PC-3 (cell line): ENCODE measurements around the gene HIVEP3. TPM values are rescaled to one million over a fixed set of nuclear protein-coding genes. Genes with fewer than 3 reads are reported as not detected.

Source experiments
- ATAC-seq: fragments of 200-7000 bp; cut with Tn5 transposase; 2 replicates; pipeline ENCODE4 v1.9.1; 2020; ENCODE audit warnings: mild to moderate bottlenecking, moderate library complexity
- BruUV-seq: library from RNA; stranded (reverse); fragments of 400-500 nt; replicated peaks from 2 replicates; lab custom pipeline; 2021; lab: Mats Ljungman, UMichigan
- CTCF ChIA-PET: fragments of 300-600 bp; sonication (Branson Sonifier 250); formaldehyde crosslinking; loops from one replicate; lab custom pipeline; 2022; ENCODE audit warnings: antibody characterized with exemption; lab: Charles Lee
- POLR2A ChIA-PET: fragments of 300-600 bp; sonication (Branson Sonifier 250); formaldehyde crosslinking; loops from one replicate; lab custom pipeline; 2022; ENCODE audit warnings: antibody characterized with exemption; ENCODE audit not compliant: unreplicated experiment; lab: Charles Lee
- DNase-seq: peaks from one replicate; pipeline ENCODE4 v3.0.0-alpha.2; 2015
- H2AFZ ChIP-seq: fragments of 300-600 bp; sonication (generic); 2 replicates; pipeline ENCODE4 v1.6.0; 2016; ENCODE audit warnings: antibody characterized with exemption, low read length
- H3F3A ChIP-seq: fragments of 300-600 bp; sonication (generic); one replicate; pipeline ENCODE4 v1.6.0; 2017; ENCODE audit warnings: antibody characterized with exemption, low read length, control low read depth, mild to moderate bottlenecking; ENCODE audit not compliant: unreplicated experiment
- H3K27ac ChIP-seq: fragments of 300-600 bp; sonication (generic); 2 replicates; pipeline ENCODE4 v1.5.1; 2016; ENCODE audit warnings: mild to moderate bottlenecking, low read length
- H3K27me3 ChIP-seq: fragments of 300-600 bp; sonication (generic); 2 replicates; pipeline ENCODE4 v1.6.1; 2016; ENCODE audit warnings: low read length, mixed read lengths
- H3K36me3 ChIP-seq: fragments of 300-600 bp; sonication (generic); 2 replicates; pipeline ENCODE4 v1.6.1; 2016; ENCODE audit warnings: low read depth, mixed run types, low read length, mixed read lengths
- H3K4me1 ChIP-seq: fragments of 300-600 bp; sonication (generic); 2 replicates; pipeline ENCODE4 v1.5.1; 2016; ENCODE audit warnings: low read length; ENCODE audit not compliant: insufficient read depth
- H3K4me2 ChIP-seq: fragments of 300-600 bp; sonication (generic); 2 replicates; pipeline ENCODE4 v1.6.0; 2016; ENCODE audit warnings: low read length
- H3K4me3 ChIP-seq: fragments of 300-600 bp; sonication (generic); 2 replicates; pipeline ENCODE4 v1.5.1; 2016; ENCODE audit warnings: mild to moderate bottlenecking, low read length, mixed read lengths
- H3K79me2 ChIP-seq: fragments of 300-600 bp; sonication (generic); 2 replicates; pipeline ENCODE4 v1.6.1; 2017; ENCODE audit warnings: low read length, mixed read lengths
- H3K9ac ChIP-seq: fragments of 300-600 bp; sonication (generic); 2 replicates; pipeline ENCODE4 v1.6.0; 2016; ENCODE audit warnings: mild to moderate bottlenecking, low read length
- H3K9me2 ChIP-seq: fragments of 300-600 bp; sonication (generic); replicated peaks from 2 replicates; pipeline ENCODE4 v1.6.1; 2016; ENCODE audit warnings: mixed run types, low read length, mixed read lengths
- H3K9me3 ChIP-seq: fragments of 300-600 bp; sonication (generic); 2 replicates; pipeline ENCODE4 v1.6.1; 2016; ENCODE audit warnings: low read length, mixed read lengths
- H4K20me1 ChIP-seq: fragments of 300-600 bp; sonication (generic); 2 replicates; pipeline ENCODE4 v1.6.1; 2016; ENCODE audit warnings: low read length, mixed read lengths
- CTCF ChIP-seq: fragments of 300-600 bp; sonication (generic); conservative IDR thresholded peaks from 2 replicates; pipeline ENCODE4 v1.5.1; 2017; ENCODE audit warnings: antibody characterized with exemption, low read depth, mild to moderate bottlenecking, low read length
- EZH2 ChIP-seq: fragments of 300-600 bp; sonication (generic); IDR thresholded peaks from one replicate; pipeline ENCODE4 v1.6.1; 2017; ENCODE audit warnings: antibody characterized with exemption, mild to moderate bottlenecking, low read length; ENCODE audit not compliant: unreplicated experiment
- EZH2phosphoT487 ChIP-seq: fragments of 300-600 bp; sonication (generic); IDR thresholded peaks from 2 replicates; pipeline ENCODE4 v1.6.1; 2018; ENCODE audit warnings: mild to moderate bottlenecking, antibody characterized with exemption, low read length, borderline replicate concordance
- intact Hi-C: fragments of 100-400 bp; cut with micrococcal nuclease; formaldehyde crosslinking; loops from 2 replicates; pipeline ENCODE4 v1.9.0; 2023
- total RNA-seq: library from RNA; depleted of rRNA; stranded (reverse); fragments of >200 nt; gene quantifications from 2 replicates; pipeline ENCODE4 v1.2.3, GENCODE V29; 2014

The HIVEP3 gene
- total RNA-seq, 1 experiment from 2014 or later: 9.8 TPM

GRCh38 chr1:41645062-41645461, 273.7 kb downstream of the HIVEP3 start:
- ChIA-PET CTCF (no interaction called here), POLR2A (no interaction called here)
- no peak for DNase-seq
- no peaks in the 10 kb centered on the region for H3K36me3 ChIP-seq
- H3K4me2 ChIP-seq: no peak overlapping the region
- no peaks in the 10 kb centered on the region for H4K20me1 ChIP-seq
- no peak overlapping the region for H3K27ac ChIP-seq
- H3K27me3 ChIP-seq: no peaks in the 10 kb centered on the region
- no peak overlapping the region for H2AFZ ChIP-seq
- no TSS peak for BruUV-seq
- no peak overlapping the region for H3K4me3 ChIP-seq
- ATAC-seq: no peak
- intact Hi-C loops: no loop called here
- TF ChIP-seq EZH2 (no peak), EZH2phosphoT487 (no peak), CTCF (no peak)
- no peaks in the 10 kb centered on the region for H3K9me3 ChIP-seq
- H3K9ac ChIP-seq: no peak overlapping the region
- H3K79me2 ChIP-seq: no peaks in the 10 kb centered on the region
- H3F3A ChIP-seq: no peaks in the 10 kb centered on the region
- H3K9me2 ChIP-seq: no peaks in the 10 kb centered on the region
- no peaks in the 10 kb centered on the region for H3K4me1 ChIP-seq

GRCh38 chr1:41642922-41643821, 275.6 kb downstream of the HIVEP3 start:
- Histone ChIP-seq H3K4me2 (no peak overlapping the region), H4K20me1 (no peaks in the 10 kb centered on the region), H3K9me2 (no peaks in the 10 kb centered on the region), H2AFZ (no peak overlapping the region), H3K4me3 (no peak overlapping the region), H3K4me1 (no peaks in the 10 kb centered on the region), H3K27me3 (no peaks in the 10 kb centered on the region), H3K36me3 (no peaks in the 10 kb centered on the region), H3K9me3 (no peaks in the 10 kb centered on the region), H3K9ac (no peak overlapping the region), H3K27ac (no peak overlapping the region), H3F3A (no peaks in the 10 kb centered on the region), H3K79me2 (no peaks in the 10 kb centered on the region)
- DNase-seq (no peak), ATAC-seq (no peak)
- TF ChIP-seq EZH2: no peak
- TF ChIP-seq EZH2phosphoT487: no peak
- no peak for TF ChIP-seq CTCF
- ChIA-PET POLR2A (no interaction called here), CTCF (no interaction called here)
- intact Hi-C loops: no loop called here
- no TSS peak for BruUV-seq

GRCh38 chr1:41641941-41642527, 276.7 kb downstream of the HIVEP3 start:
- Histone ChIP-seq H3F3A (no peaks in the 10 kb centered on the region), H3K27ac (no peak overlapping the region), H3K79me2 (no peaks in the 10 kb centered on the region), H3K4me2 (no peak overlapping the region), H3K4me1 (no peaks in the 10 kb centered on the region), H4K20me1 (no peaks in the 10 kb centered on the region), H3K9me3 (no peaks in the 10 kb centered on the region), H3K36me3 (no peaks in the 10 kb centered on the region), H3K9ac (no peak overlapping the region), H3K27me3 (no peaks in the 10 kb centered on the region), H2AFZ (no peak overlapping the region), H3K4me3 (no peak overlapping the region), H3K9me2 (no peaks in the 10 kb centered on the region)
- ChIA-PET CTCF (no interaction called here), POLR2A (no interaction called here)
- TF ChIP-seq CTCF (no peak), EZH2phosphoT487 (no peak), EZH2 (no peak)
- ATAC-seq (no peak), DNase-seq (no peak)
- intact Hi-C loops: no loop called here
- BruUV-seq: no TSS peak
